CD14-positive monocyte (primary cell): ENCODE data around the gene DOCK6. TPM values are rescaled to one million over a fixed set of nuclear protein-coding genes. Genes with fewer than 3 reads are reported as not detected.

Experiments used
- DNase-seq, 3 donors: peaks; one replicate each; pipeline ENCODE4 v3.0.0-alpha.2; 2011 to 2022
- H2AFZ ChIP-seq: 2 replicates; pipeline ENCODE4 v1.6.0; 2012; ENCODE audit warnings: mild to moderate bottlenecking, low read depth, low read length, inconsistent platforms; ENCODE audit not compliant: insufficient read depth, poor library complexity, severe bottlenecking
- H3K27ac ChIP-seq, 2 donors: 1 replicate in 1 of 2; 2 replicates in 1 of 2; pipeline ENCODE4 v1.5.1; 2012 to 2013; ENCODE audit warnings: low read length in 2 of 2, control low read depth in 1 of 2, inconsistent platforms in 1 of 2, low read depth in 1 of 2, mild to moderate bottlenecking in 1 of 2
- H3K27me3 ChIP-seq, 2 donors: one replicate each; pipeline versions ENCODE4 v1.6.0 to v1.6.1; 2011 to 2013; ENCODE audit warnings: low read length in 2 of 2; ENCODE audit not compliant: control insufficient read depth in 2 of 2, insufficient read depth in 2 of 2
- H3K36me3 ChIP-seq, 2 donors: replicated peaks in 1 of 2; 1 replicate in 1 of 2; 2 replicates in 1 of 2; pipeline versions ENCODE4 v1.5.1 to v1.6.1; 2012 to 2013; ENCODE audit warnings: low read length in 2 of 2, control low read depth in 1 of 2, inconsistent platforms in 1 of 2, mild to moderate bottlenecking in 1 of 2; ENCODE audit not compliant: insufficient read depth in 2 of 2, control insufficient read depth in 1 of 2
- H3K4me1 ChIP-seq, 2 donors: 1 replicate in 1 of 2; 2 replicates in 1 of 2; pipeline versions ENCODE4 v1.5.1 to v1.6.1; 2012 to 2013; ENCODE audit warnings: low read length in 2 of 2, control low read depth in 1 of 2, inconsistent platforms in 1 of 2, mild to moderate bottlenecking in 1 of 2, moderate library complexity in 1 of 2; ENCODE audit not compliant: insufficient read depth in 2 of 2, control insufficient read depth in 1 of 2
- H3K4me2 ChIP-seq: replicated peaks from 2 replicates; pipeline ENCODE3; 2012; ENCODE audit warnings: low read length, moderate library complexity, mild to moderate bottlenecking; ENCODE audit not compliant: poor library complexity, severe bottlenecking; ENCODE audit errors: extremely low read depth
- H3K4me3 ChIP-seq, 3 experiments: fragments of 200-600 bp in 1 of 3; sonication (generic) in 1 of 3; replicated peaks in 1 of 3; 1 replicate in 2 of 3; 2 replicates in 1 of 3; pipeline ENCODE4 v1.5.1; 2011 to 2013; ENCODE audit warnings: low read length in 3 of 3, mild to moderate bottlenecking in 3 of 3, control low read depth in 2 of 3, low read depth in 2 of 3, inconsistent platforms in 1 of 3, moderate library complexity in 1 of 3
- H3K79me2 ChIP-seq: 2 replicates; pipeline ENCODE4 v1.6.0; 2012; ENCODE audit warnings: mild to moderate bottlenecking, control low read depth, inconsistent platforms, low read length, moderate library complexity; ENCODE audit not compliant: insufficient read depth
- H3K9ac ChIP-seq: 2 replicates; pipeline ENCODE4 v1.6.0; 2017; ENCODE audit warnings: low read length, mild to moderate bottlenecking; ENCODE audit not compliant: insufficient read depth, poor library complexity, severe bottlenecking
- H3K9me3 ChIP-seq, 2 donors: replicated peaks in 1 of 2; 1 replicate in 1 of 2; 2 replicates in 1 of 2; pipeline versions ENCODE4 v1.5.1 to v1.6.1; 2012 to 2013; ENCODE audit warnings: low read length in 2 of 2, control low read depth in 1 of 2; ENCODE audit not compliant: control insufficient read depth in 1 of 2, insufficient read depth in 1 of 2
- H4K20me1 ChIP-seq: 2 replicates; pipeline ENCODE4 v1.6.0; 2012; ENCODE audit warnings: mild to moderate bottlenecking, low read length, control low read depth, moderate library complexity; ENCODE audit not compliant: insufficient read depth
- H3K27ac Mint-ChIP-seq, 7 donors: one replicate each; pipeline ENCODE4 v1.8.0; 2020; ENCODE audit warnings: mild to moderate bottlenecking in 7 of 7, mixed read lengths in 7 of 7, moderate library complexity in 6 of 7, inconsistent platforms in 2 of 7
- H3K27me3 Mint-ChIP-seq, 3 donors: one replicate each; pipeline ENCODE4 v1.8.0; 2021 to 2022; ENCODE audit warnings: low read depth in 3 of 3, mild to moderate bottlenecking in 3 of 3, mixed read lengths in 3 of 3, moderate library complexity in 3 of 3, inconsistent platforms in 1 of 3
- H3K36me3 Mint-ChIP-seq, 2 donors: one replicate each; pipeline ENCODE4 v1.8.0; 2020; ENCODE audit warnings: mixed read lengths in 2 of 2, inconsistent platforms in 1 of 2, mild to moderate bottlenecking in 1 of 2
- H3K4me1 Mint-ChIP-seq: one replicate; pipeline ENCODE4 v1.8.0; 2020; ENCODE audit warnings: mild to moderate bottlenecking, mixed read lengths
- H3K4me3 Mint-ChIP-seq, 2 donors: one replicate each; pipeline ENCODE4 v1.8.0; 2020; ENCODE audit warnings: mild to moderate bottlenecking in 2 of 2, mixed read lengths in 2 of 2, moderate library complexity in 1 of 2
- H3K9me3 Mint-ChIP-seq, 7 donors: one replicate each; pipeline ENCODE4 v1.8.0; 2020 to 2022; ENCODE audit warnings: mixed read lengths in 7 of 7, mild to moderate bottlenecking in 6 of 7, moderate library complexity in 6 of 7, inconsistent platforms in 2 of 7
- WGBS: methylation state at CpG from one replicate; pipeline ENCODE4 v1.1.5; 2013; ENCODE audit warnings: missing lambda C conversion rate; ENCODE audit not compliant: insufficient coverage; 5-methylcytosine and 5-hydroxymethylcytosine counted together
- intact Hi-C, 2 donors: fragments of 100-400 bp; cut with micrococcal nuclease; formaldehyde crosslinking; loops; one replicate each; pipeline versions ENCODE4 v1.15.0 to v1.15.1; 2023
- polyA plus RNA-seq, 3 donors: library from polyadenylated mRNA; depleted of rRNA in 1 of 3; unstranded in 2 of 3; stranded (reverse) in 1 of 3; fragments of 300-500 nt in 2 of 3; fragments of >200 nt in 1 of 3; fragmentation: Illumina TruSeq in 2 of 3; gene quantifications; 1 replicate in 2 of 3; 2 replicates in 1 of 3; pipeline ENCODE4 v1.2.3, GENCODE V29; 2012 to 2021
- TF ChIP-seq, protein P1 (sequence below): fragments of 200-600 bp; IDR thresholded peaks from one replicate; pipeline ENCODE4 v1.8.0; 2022; ENCODE audit warnings: antibody characterized with exemption, mild to moderate bottlenecking

The DOCK6 gene
- polyA plus RNA-seq, 3 donors = 0.03 to 0.93 (median 0.18) TPM

DNA sequence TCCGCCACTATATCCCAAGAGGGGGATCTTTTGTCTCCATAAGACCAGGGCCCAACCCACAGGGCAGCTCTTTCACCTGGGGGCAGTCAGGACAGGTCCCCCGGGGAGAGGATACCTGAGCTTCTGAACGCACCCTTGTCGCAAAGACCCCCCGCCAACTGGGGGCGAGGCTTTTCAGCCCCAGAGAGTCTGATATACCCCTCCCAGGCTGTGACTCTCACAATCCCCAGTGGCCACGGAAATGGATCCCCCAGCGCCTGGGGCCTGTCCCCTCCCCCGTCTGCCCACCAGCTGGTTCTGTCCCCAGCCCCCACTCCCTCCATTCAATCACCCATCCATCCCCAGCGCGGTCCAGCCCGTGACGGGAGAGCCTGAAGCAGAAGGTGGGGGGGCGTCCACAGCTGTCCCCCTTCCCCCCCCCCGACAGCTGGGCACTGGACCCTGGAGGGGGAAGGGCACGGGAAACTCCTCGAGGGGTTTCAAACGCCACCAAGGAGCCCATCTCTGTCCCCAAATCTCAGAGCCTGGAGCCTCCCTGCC, 823 bp downstream of the DOCK6 start:
- H3K27ac Mint-ChIP-seq = no peak overlapping the region
- H3K4me3 Mint-ChIP-seq = peak overlapping the region; percentile 72
- intact Hi-C loops = no loop called here
- TF ChIP-seq, protein P1, sequence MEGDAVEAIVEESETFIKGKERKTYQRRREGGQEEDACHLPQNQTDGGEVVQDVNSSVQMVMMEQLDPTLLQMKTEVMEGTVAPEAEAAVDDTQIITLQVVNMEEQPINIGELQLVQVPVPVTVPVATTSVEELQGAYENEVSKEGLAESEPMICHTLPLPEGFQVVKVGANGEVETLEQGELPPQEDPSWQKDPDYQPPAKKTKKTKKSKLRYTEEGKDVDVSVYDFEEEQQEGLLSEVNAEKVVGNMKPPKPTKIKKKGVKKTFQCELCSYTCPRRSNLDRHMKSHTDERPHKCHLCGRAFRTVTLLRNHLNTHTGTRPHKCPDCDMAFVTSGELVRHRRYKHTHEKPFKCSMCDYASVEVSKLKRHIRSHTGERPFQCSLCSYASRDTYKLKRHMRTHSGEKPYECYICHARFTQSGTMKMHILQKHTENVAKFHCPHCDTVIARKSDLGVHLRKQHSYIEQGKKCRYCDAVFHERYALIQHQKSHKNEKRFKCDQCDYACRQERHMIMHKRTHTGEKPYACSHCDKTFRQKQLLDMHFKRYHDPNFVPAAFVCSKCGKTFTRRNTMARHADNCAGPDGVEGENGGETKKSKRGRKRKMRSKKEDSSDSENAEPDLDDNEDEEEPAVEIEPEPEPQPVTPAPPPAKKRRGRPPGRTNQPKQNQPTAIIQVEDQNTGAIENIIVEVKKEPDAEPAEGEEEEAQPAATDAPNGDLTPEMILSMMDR = no peak
- peak overlapping the region; percentile 62 for H3K9ac ChIP-seq
- no peak for DNase-seq
- H3K4me1 Mint-ChIP-seq = peaks cover 2% of the 10 kb centered on the region
- H3K9me3 ChIP-seq = peaks cover 3 to 5% of the 10 kb centered on the region in 2 donors
- H3K27me3 ChIP-seq = peaks cover 24 to 48% of the 10 kb centered on the region in 2 donors
- peak overlapping the region; percentile 86 for H3K4me2 ChIP-seq
- H3K79me2 ChIP-seq = no peaks in the 10 kb centered on the region
- 18% methylated on average over 3 of the region's 18 CpGs for WGBS
- peak overlapping the region; percentile 84 for H2AFZ ChIP-seq
- no peaks in the 10 kb centered on the region for H4K20me1 ChIP-seq
- no peaks in the 10 kb centered on the region for H3K36me3 ChIP-seq
- H3K4me3 ChIP-seq = peak overlapping the region; percentile 35 to 74 (median 37)
- H3K4me1 ChIP-seq = peaks cover 7 to 10% of the 10 kb centered on the region in 2 donors
- no peak overlapping the region for H3K27ac ChIP-seq
- peaks cover 0 to 17% (median 9%) of the 10 kb centered on the region in 7 donors for H3K9me3 Mint-ChIP-seq
- no peaks in the 10 kb centered on the region for H3K36me3 Mint-ChIP-seq
- peaks cover 47 to 73% (median 73%) of the 10 kb centered on the region in 3 donors for H3K27me3 Mint-ChIP-seq

DNA sequence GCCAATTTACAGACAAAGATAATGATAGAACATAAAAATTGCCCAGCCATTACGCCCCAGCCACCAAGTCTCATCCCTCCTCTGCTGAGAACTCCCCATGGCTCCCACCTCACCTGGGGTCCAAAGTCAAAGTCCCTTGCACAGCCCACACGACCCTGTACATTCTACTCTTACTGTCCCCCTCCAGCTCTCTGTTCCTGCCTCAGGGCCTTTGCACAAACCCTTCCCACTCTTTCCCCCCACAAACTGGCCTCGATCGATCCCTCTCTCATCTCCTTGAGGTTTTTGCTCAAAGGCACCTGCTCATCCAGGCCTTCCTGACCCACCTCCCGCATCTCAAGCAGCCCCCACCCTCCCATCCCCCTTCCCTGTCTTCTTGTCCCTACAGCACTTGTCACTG, 1.3 kb downstream of the DOCK6 start:
- Histone ChIP-seq H3K9ac (no peak overlapping the region), H3K27ac (no peak overlapping the region), H3K4me3 (no peak overlapping the region), H3K9me3 (peaks cover 3 to 5% of the 10 kb centered on the region in 2 donors), H2AFZ (no peak overlapping the region), H4K20me1 (no peaks in the 10 kb centered on the region), H3K4me1 (peaks cover 7 to 10% of the 10 kb centered on the region in 2 donors), H3K36me3 (no peaks in the 10 kb centered on the region), H3K27me3 (peaks cover 24 to 47% of the 10 kb centered on the region in 2 donors), H3K79me2 (no peaks in the 10 kb centered on the region), H3K4me2 (no peak overlapping the region)
- H3K27me3 Mint-ChIP-seq = peaks cover 43 to 73% (median 72%) of the 10 kb centered on the region in 3 donors
- H3K9me3 Mint-ChIP-seq = peaks cover 0 to 17% (median 9%) of the 10 kb centered on the region in 7 donors
- 89% methylated on average over 5 of the region's 5 CpGs for WGBS
- intact Hi-C loops = no loop called here
- no peak overlapping the region for H3K27ac Mint-ChIP-seq
- TF ChIP-seq, protein P1 = no peak
- H3K4me3 Mint-ChIP-seq = peak overlapping the region; percentile 45 to 72
- no peak for DNase-seq
- H3K36me3 Mint-ChIP-seq = no peaks in the 10 kb centered on the region
- peaks cover 2% of the 10 kb centered on the region for H3K4me1 Mint-ChIP-seq
